BLaER1 treated with 17β-estradiol and CSF1 and Interleukin-3, amounts not matched to agents 10 nM and 100 nM (cell line): Measurements from ENCODE around the gene GIT1.

ENCODE experiments used
- H3K27ac ChIP-seq, 11 experiments: shearing (Covaris generic); formaldehyde crosslinking; 2 replicates each; pipeline ENCODE4 v1.8.1; 2022
- H3K27me3 ChIP-seq, 11 experiments: shearing (Covaris generic); formaldehyde crosslinking; 2 replicates each; pipeline ENCODE4 v1.8.1; 2022
- H3K36me3 ChIP-seq, 11 experiments: shearing (Covaris generic); formaldehyde crosslinking; 2 replicates each; pipeline ENCODE4 v1.8.1; 2022
- H3K4me1 ChIP-seq, 10 experiments: shearing (Covaris generic); formaldehyde crosslinking; 2 replicates each; pipeline ENCODE4 v1.8.1; 2022
- H3K4me2 ChIP-seq, 11 experiments: shearing (Covaris generic); formaldehyde crosslinking; 2 replicates each; pipeline ENCODE4 v1.8.1; 2022
- H3K4me3 ChIP-seq, 10 experiments: shearing (Covaris generic); formaldehyde crosslinking; 2 replicates each; pipeline ENCODE4 v1.8.1; 2022
- H3K9ac ChIP-seq, 11 experiments: shearing (Covaris generic); formaldehyde crosslinking; 2 replicates each; pipeline ENCODE4 v1.8.1; 2022
- H3K9me3 ChIP-seq, 11 experiments: shearing (Covaris generic); formaldehyde crosslinking; replicated peaks in 1 of 11; 2 replicates each; pipeline ENCODE4 v1.8.1; 2022
- H4K20me1 ChIP-seq, 11 experiments: shearing (Covaris generic); formaldehyde crosslinking; 2 replicates each; pipeline ENCODE4 v1.8.1; 2022
- Cebpa-rat ChIP-seq, 11 experiments: shearing (Covaris generic); IDR thresholded peaks; 2 replicates each; pipeline ENCODE4 v1.8.1; 2022

Gene GIT1

GRCh38 chr17:29614349-29615047 lies 25.1 kb upstream of the GIT1 start:
- peaks cover 0 to 31% (median 23%) of the 10 kb centered on the region in 11 experiments; a peak in 14 of 22 replicates for H3K36me3 ChIP-seq
- H3K27ac ChIP-seq: peak overlapping the region in 5 of 11 experiments; percentile 29 to 57 (median 38); a peak in 7 of 22 replicates
- peaks cover 0 to 60% (median 22%) of the 10 kb centered on the region in 11 experiments; a peak in 18 of 22 replicates for H4K20me1 ChIP-seq
- H3K9ac ChIP-seq: peak overlapping the region in 9 of 11 experiments; percentile 9 to 65 (median 47); a peak in 11 of 22 replicates
- peaks cover 54 to 76% (median 70%) of the 10 kb centered on the region in 10 experiments for H3K4me1 ChIP-seq
- peak overlapping the region; percentile 92 to 98 (median 95) for H3K4me2 ChIP-seq
- peak overlapping the region in 5 of 10 experiments; percentile 45 to 53 (median 51); a peak in 5 of 20 replicates for H3K4me3 ChIP-seq
- TF ChIP-seq Cebpa-rat (IDR thresholded peaks at IDR 0.05): no peak
- peaks cover 0 to 5% (median 0%) of the 10 kb centered on the region in 11 experiments; a peak in 1 of 22 replicates for H3K9me3 ChIP-seq
- peaks cover 13 to 28% (median 22%) of the 10 kb centered on the region in 11 experiments for H3K27me3 ChIP-seq

GRCh38 chr17:29613856-29614255 lies 24.4 kb upstream of the GIT1 start:
- peaks cover 48 to 76% (median 67%) of the 10 kb centered on the region in 10 experiments for H3K4me1 ChIP-seq
- H4K20me1 ChIP-seq: peaks cover 0 to 66% (median 22%) of the 10 kb centered on the region in 11 experiments; a peak in 18 of 22 replicates
- H3K27ac ChIP-seq: peak overlapping the region in 3 of 11 experiments; percentile 9 to 39 (median 19); a peak in 3 of 22 replicates
- H3K36me3 ChIP-seq: peaks cover 0 to 37% (median 29%) of the 10 kb centered on the region in 11 experiments; a peak in 17 of 22 replicates
- H3K27me3 ChIP-seq: peaks cover 13 to 28% (median 22%) of the 10 kb centered on the region in 11 experiments
- H3K4me2 ChIP-seq: peak overlapping the region; percentile 92 to 98 (median 95)
- H3K9ac ChIP-seq: peak overlapping the region in 10 of 11 experiments; percentile 17 to 65 (median 38); a peak in 16 of 22 replicates
- H3K4me3 ChIP-seq: peak overlapping the region in 5 of 10 experiments; percentile 13 to 52 (median 41); a peak in 7 of 20 replicates
- H3K9me3 ChIP-seq: peaks cover 0 to 5% (median 0%) of the 10 kb centered on the region in 11 experiments; a peak in 1 of 22 replicates
- TF ChIP-seq Cebpa-rat (IDR thresholded peaks at IDR 0.05): no peak

- Histone ChIP-seq H3K27ac (peak overlapping the region in 6 of 11 experiments; percentile 13 to 50 (median 42); a peak in 6 of 22 replicates), H3K4me3 (peak overlapping the region in 5 of 10 experiments; percentile 13 to 52 (median 41); a peak in 9 of 20 replicates), H3K36me3 (peaks cover 0 to 42% (median 32%) of the 10 kb centered on the region in 11 experiments; a peak in 17 of 22 replicates), H3K9me3 (peaks cover 0 to 5% (median 0%) of the 10 kb centered on the region in 11 experiments; a peak in 1 of 22 replicates), H3K4me1 (peaks cover 43 to 76% (median 63%) of the 10 kb centered on the region in 10 experiments), H3K27me3 (peaks cover 13 to 28% (median 22%) of the 10 kb centered on the region in 11 experiments), H4K20me1 (peaks cover 0 to 71% (median 22%) of the 10 kb centered on the region in 11 experiments; a peak in 18 of 22 replicates), H3K9ac (peak overlapping the region in 10 of 11 experiments; percentile 17 to 65 (median 38); a peak in 18 of 22 replicates), H3K4me2 (peak overlapping the region; percentile 92 to 98 (median 95))
- TF ChIP-seq Cebpa-rat (IDR thresholded peaks at IDR 0.05): no peak
Measured at GRCh38 chr17:29613352-29613837, 23.9 kb upstream of the GIT1 start.

GRCh38 chr17:29612404-29613280 lies 23.2 kb upstream of the GIT1 start:
- Histone ChIP-seq H3K9ac (peak overlapping the region in 5 of 11 experiments; percentile 35 to 57 (median 40); a peak in 7 of 22 replicates), H3K4me3 (peak overlapping the region in 4 of 10 experiments; percentile 40 to 52 (median 46); a peak in 6 of 20 replicates), H4K20me1 (peaks cover 0 to 78% (median 30%) of the 10 kb centered on the region in 11 experiments; a peak in 18 of 22 replicates), H3K36me3 (peaks cover 0 to 49% (median 32%) of the 10 kb centered on the region in 11 experiments; a peak in 17 of 22 replicates), H3K9me3 (peaks cover 0 to 5% (median 0%) of the 10 kb centered on the region in 11 experiments; a peak in 1 of 22 replicates), H3K27me3 (peaks cover 13 to 28% (median 21%) of the 10 kb centered on the region in 11 experiments), H3K27ac (peak overlapping the region in 6 of 11 experiments; percentile 13 to 50 (median 38); a peak in 6 of 22 replicates), H3K4me1 (peaks cover 39 to 76% (median 60%) of the 10 kb centered on the region in 10 experiments), H3K4me2 (peak overlapping the region; percentile 92 to 98 (median 95); a peak in 21 of 22 replicates)
- no peak for TF ChIP-seq Cebpa-rat (IDR thresholded peaks at IDR 0.05)

- H3K27me3 ChIP-seq: peaks cover 13 to 23% (median 16%) of the 10 kb centered on the region in 11 experiments
- no peak overlapping the region for H3K27ac ChIP-seq
- H3K9me3 ChIP-seq: peaks cover 0 to 5% (median 0%) of the 10 kb centered on the region in 11 experiments; a peak in 1 of 22 replicates
- H3K4me1 ChIP-seq: peaks cover 33 to 76% (median 60%) of the 10 kb centered on the region in 10 experiments
- TF ChIP-seq Cebpa-rat (IDR thresholded peaks at IDR 0.05): no peak
- no peak overlapping the region for H3K4me2 ChIP-seq
- H3K4me3 ChIP-seq: no peak overlapping the region
- no peak overlapping the region for H3K9ac ChIP-seq
- H3K36me3 ChIP-seq: peaks cover 0 to 50% (median 32%) of the 10 kb centered on the region in 11 experiments; a peak in 17 of 22 replicates
- peaks cover 0 to 83% (median 36%) of the 10 kb centered on the region in 11 experiments; a peak in 18 of 22 replicates for H4K20me1 ChIP-seq
Measured at GRCh38 chr17:29612094-29612403, 22.6 kb upstream of the GIT1 start.

GRCh38 chr17:29611351-29612093 lies 22.1 kb upstream of the GIT1 start:
- no peak for TF ChIP-seq Cebpa-rat (IDR thresholded peaks at IDR 0.05)
- peaks cover 0 to 83% (median 34%) of the 10 kb centered on the region in 11 experiments; a peak in 18 of 22 replicates for H4K20me1 ChIP-seq
- H3K9me3 ChIP-seq: peaks cover 0 to 5% (median 0%) of the 10 kb centered on the region in 11 experiments; a peak in 1 of 22 replicates
- H3K36me3 ChIP-seq: peaks cover 0 to 50% (median 32%) of the 10 kb centered on the region in 11 experiments; a peak in 17 of 22 replicates
- no peak overlapping the region for H3K4me2 ChIP-seq
- no peak overlapping the region for H3K9ac ChIP-seq
- H3K4me3 ChIP-seq: no peak overlapping the region
- no peak overlapping the region for H3K27ac ChIP-seq
- H3K27me3 ChIP-seq: peaks cover 8 to 17% (median 10%) of the 10 kb centered on the region in 11 experiments
- H3K4me1 ChIP-seq: peaks cover 28 to 73% (median 56%) of the 10 kb centered on the region in 10 experiments

- Histone ChIP-seq H3K9ac (no peak overlapping the region), H3K27me3 (peaks cover 0 to 6% (median 0%) of the 10 kb centered on the region in 11 experiments; a peak in 5 of 22 replicates), H3K4me2 (no peak overlapping the region), H3K4me3 (no peak overlapping the region), H4K20me1 (peaks cover 0 to 77% (median 26%) of the 10 kb centered on the region in 11 experiments; a peak in 15 of 22 replicates), H3K9me3 (peaks cover 0 to 5% (median 0%) of the 10 kb centered on the region in 11 experiments; a peak in 1 of 22 replicates), H3K4me1 (peaks cover 19 to 62% (median 45%) of the 10 kb centered on the region in 10 experiments), H3K27ac (no peak overlapping the region), H3K36me3 (peaks cover 0 to 50% (median 32%) of the 10 kb centered on the region in 11 experiments; a peak in 17 of 22 replicates)
- TF ChIP-seq Cebpa-rat (IDR thresholded peaks at IDR 0.05): no peak
Measured at GRCh38 chr17:29610395-29610794, 20.9 kb upstream of the GIT1 start.
